Measurements from ENCODE around the gene HAUS5. TPM values are rescaled to one million over a fixed set of nuclear protein-coding genes. Genes with fewer than 3 reads are reported as not detected.

Gene HAUS5
- total RNA-seq (10 to 100 TPM in 1 of 6 donors, 1 to 10 TPM in 5; 5.6 to 10.6 (median 6.5) TPM), polyA plus RNA-seq (10 to 100 TPM; 22.1 to 22.5 TPM)

- DNase-seq (peak; percentile 84 to 98 (median 95)), FAIRE-seq (no peak), ATAC-seq (peak; percentile 96 to 99 (median 98))
- Histone ChIP-seq H3K9me3 (no peaks in the 10 kb centered on the region), H3K4me3 (peak within 1 kb of the TSS; percentile 49 to 90 (median 76)), H3K36me3 (no peaks in the 10 kb centered on the region), H3K27ac (peak within 1 kb of the TSS in 2 of 4 donors; percentile 37 to 39), H3K27me3 (no peaks in the 10 kb centered on the region), H3K4me1 (peaks cover 0 to 7% (median 6%) of the 10 kb centered on the region in 3 donors)
- intact Hi-C loops (cut with DNase I), result no loop called here
- TF ChIP-seq CTCF (IDR thresholded peaks at IDR 0.05), result no peak
- 1% methylated on average over 46 to 47 of the region's 47 CpGs for WGBS, 2 donors
Observed at GRCh38 chr19:35612559-35613321, at the start of gene HAUS5. TSS of gene HAUS5 (plus strand) at chr19:35612735. CDS start at chr19:35612795, 60 bp downstream.

GRCh38 chr19:35562776-35563175 lies 49.8 kb upstream of the HAUS5 start:
- FAIRE-seq, result no peak
- DNase-seq, result no peak
- WGBS, 2 donors, result 81 to 83% methylated on average over 2 of the region's 2 CpGs
- Histone ChIP-seq H3K9me3 (no peaks in the 10 kb centered on the region), H3K27me3 (no peaks in the 10 kb centered on the region), H3K27ac (no peak overlapping the region), H3K4me1 (peaks cover 0 to 13% (median 7%) of the 10 kb centered on the region in 3 donors), H3K4me3 (no peak overlapping the region), H3K36me3 (no peaks in the 10 kb centered on the region)
- no peak for ATAC-seq
- intact Hi-C loops (cut with DNase I), result no loop called here
- TF ChIP-seq CTCF (IDR thresholded peaks at IDR 0.05), result no peak

GRCh38 chr19:35563207-35563829 lies 49.2 kb upstream of the HAUS5 start, which contains the start of gene ATP4A:
TSS of gene ATP4A (minus strand) at chr19:35563658. CDS start at chr19:35563629, 29 bp downstream.
- no peak within 1 kb of the TSS for H3K27ac ChIP-seq
- ATAC-seq (no peak), FAIRE-seq (no peak), DNase-seq (peak in 2 of 6 donors; percentile 20 to 54)
- TF ChIP-seq CTCF (IDR thresholded peaks at IDR 0.05), result no peak
- no peak within 1 kb of the TSS for H3K4me3 ChIP-seq
- H3K9me3 ChIP-seq, result no peaks in the 10 kb centered on the region
- whole genome bisulfite sequencing, 2 donors, result 77 to 83% methylated on average over 15 of the region's 15 CpGs
- peaks cover 0 to 10% (median 7%) of the 10 kb centered on the region in 3 donors for H3K4me1 ChIP-seq
- intact Hi-C loops (cut with DNase I), result no loop called here
- H3K27me3 ChIP-seq, result no peaks in the 10 kb centered on the region
- no peaks in the 10 kb centered on the region for H3K36me3 ChIP-seq

GRCh38 chr19:35565016-35565856 lies 47.3 kb upstream of the HAUS5 start:
- WGBS, 2 donors, result 40 to 41% methylated on average over 12 of the region's 12 CpGs
- Histone ChIP-seq H3K27me3 (no peaks in the 10 kb centered on the region), H3K36me3 (no peaks in the 10 kb centered on the region), H3K4me1 (peaks cover 0 to 17% (median 15%) of the 10 kb centered on the region in 3 donors), H3K9me3 (no peaks in the 10 kb centered on the region), H3K4me3 (no peak overlapping the region), H3K27ac (no peak overlapping the region)
- no peak for TF ChIP-seq CTCF (IDR thresholded peaks at IDR 0.05)
- FAIRE-seq (no peak), ATAC-seq (peak; percentile 44 to 76 (median 71)), DNase-seq (peak in 4 of 6 donors; percentile 38 to 74 (median 65))
- intact Hi-C loops (cut with DNase I), result no loop called here
